ENCODE results near the gene MGAM2.
A peak's percentile ranks its signal among the peaks of the same experiment; 100 is the strongest.

The MGAM2 gene

DNA sequence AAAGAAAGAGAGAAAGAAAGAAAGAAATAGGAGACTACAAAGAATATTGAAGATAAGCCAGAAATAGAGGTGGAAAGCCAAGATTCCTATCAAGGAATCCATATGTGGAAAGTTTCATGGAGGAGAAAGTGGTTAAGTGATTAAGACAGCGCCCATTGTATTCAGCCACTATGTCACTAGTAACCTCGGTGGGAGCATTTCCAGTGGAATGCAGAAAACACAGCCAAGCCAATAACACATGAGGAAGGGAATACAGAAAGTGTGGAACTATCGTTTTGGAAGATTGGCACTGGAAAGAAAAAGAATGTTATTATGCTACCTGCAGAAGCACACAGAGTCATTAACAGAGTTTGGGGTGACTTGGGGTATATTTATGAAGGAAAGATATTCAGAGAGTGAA lies 2.7 kb downstream of the MGAM2 start:
- FAIRE-seq: no peak

DNA sequence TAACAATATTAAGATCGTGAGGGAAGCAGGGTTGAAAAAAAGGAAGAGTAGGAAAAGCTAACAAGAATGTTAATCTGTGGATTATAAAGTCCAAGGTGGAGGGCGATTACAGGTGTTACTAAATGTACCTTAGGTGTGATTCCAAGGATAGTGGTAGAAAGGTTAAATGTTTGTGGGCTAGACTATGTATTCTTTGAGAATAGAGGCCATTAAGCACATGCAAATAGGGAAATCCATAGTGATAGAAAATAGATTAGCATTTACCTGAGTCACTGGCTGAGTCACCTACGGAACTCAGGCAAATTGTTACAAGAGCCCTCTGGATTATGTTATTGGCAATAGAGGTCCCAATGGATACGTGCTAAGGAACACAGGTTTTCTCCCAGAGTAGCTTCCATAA lies 9.0 kb downstream of the MGAM2 start:
- no peak for DNase-seq (ENCODE audit: insufficient read length, low spot score)
- FAIRE-seq: no peak

More for the DNA sequence above, 2.7 kb downstream of the MGAM2 start:
- DNase-seq (ENCODE audit: insufficient read length, low spot score): no peak

DNA sequence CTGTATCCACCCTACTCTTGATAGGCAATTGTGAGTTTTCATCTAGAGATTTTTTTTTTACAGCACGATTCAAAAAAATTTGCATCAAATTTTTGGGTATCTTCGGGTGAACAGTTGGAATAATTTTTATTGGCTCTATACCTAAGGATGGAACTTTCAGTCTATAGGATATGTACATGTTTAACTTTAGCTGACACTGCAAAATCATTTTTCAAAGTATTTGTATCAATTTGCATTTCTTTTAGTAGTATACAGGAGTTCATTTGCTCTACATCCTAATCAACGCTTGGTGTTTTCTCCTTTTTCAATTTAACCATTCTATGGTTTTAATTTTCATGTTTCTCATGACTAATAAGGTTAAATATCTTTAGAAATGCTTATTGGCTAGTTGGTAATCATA lies 11.7 kb downstream of the MGAM2 start:
- no peak for FAIRE-seq

DNA sequence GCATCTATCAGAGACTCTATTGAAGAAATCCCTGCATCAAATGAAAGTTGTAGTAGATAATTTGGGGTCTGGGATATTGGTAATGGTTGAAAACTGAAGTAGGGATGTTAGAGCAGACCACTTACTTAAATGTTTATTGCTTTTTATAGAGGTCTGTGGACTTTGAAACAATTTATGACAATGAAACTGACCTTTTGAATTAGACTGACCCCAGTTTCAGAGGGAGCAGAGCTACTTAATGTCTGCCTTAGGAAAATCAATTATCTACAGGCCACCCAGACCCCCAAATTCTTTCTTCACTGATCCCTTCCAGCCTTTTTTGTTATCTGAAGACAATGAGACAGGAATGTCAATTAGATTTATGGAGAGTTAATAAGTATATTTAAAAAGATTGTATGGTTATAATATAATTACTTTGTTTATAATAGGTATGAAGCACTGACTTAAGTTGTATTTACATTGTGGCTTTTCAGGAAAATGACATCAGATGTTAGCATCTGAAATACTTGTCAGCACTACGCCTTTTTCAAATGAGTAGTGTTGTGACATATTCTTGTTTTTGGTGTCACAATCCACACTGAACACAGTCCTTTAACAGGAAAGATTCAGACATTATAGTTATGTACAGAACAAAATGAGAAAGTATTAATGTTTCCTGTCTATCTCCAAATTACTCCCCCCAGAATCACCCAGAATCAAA lies 13.9 kb downstream of the MGAM2 start:
- DNase-seq (ENCODE audit: insufficient read length, low spot score) (no peak), FAIRE-seq (no peak)

More for the DNA sequence above, 11.7 kb downstream of the MGAM2 start:
- no peak for DNase-seq (ENCODE audit: insufficient read length, low spot score)

DNA sequence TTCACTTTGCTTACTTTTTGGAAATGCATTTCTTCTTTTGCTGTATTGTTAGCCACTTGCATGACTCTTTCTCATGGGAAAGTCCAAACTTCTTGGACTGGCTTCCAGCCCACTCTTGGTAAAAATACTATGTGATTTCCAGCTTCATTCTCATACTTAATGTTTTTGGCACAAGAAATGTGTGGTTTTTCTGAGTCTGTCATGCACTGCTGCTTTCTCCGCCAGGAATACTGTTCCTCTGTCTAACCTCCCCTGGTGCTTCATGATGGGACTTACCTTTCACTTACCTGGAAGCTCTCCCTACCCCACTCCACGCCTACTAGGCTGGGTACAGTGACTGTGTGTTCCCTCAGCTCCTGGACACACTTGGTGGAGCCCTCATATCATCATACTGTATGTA lies 18.7 kb downstream of the MGAM2 start:
- no peak for FAIRE-seq

DNA sequence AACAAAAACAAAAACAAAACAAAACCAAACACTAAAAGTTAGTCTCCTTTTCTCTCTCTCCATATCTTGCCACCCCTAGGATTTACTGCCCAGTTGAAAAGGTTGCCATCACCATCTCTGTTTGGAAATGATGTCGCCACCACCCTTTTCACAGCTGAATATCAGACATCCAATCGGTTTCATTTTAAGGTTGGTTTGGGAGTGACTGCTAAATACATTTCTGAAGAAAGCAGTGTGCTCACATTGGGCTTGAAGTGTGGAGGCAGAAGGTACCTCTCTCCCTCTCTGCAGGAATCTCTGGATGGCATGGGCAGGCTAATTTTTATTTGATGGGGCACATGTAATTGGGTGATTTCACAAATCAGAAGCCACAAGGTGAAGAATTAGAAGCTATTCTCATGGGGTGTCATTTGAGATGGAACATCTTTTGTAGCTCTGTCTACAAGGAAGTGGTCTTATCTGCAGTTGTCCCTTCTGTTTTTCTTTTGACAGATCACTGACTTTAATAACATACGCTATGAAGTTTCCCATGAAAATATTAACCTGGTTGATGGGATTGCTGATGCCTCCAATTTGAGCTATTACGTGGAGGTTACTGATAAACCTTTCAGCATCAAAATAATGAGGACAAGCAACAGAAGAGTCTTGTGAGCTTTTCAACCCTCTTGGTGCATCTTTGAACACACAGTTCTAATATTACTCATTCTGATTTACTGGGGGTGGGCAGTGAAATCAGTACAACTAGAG lies 20.1 kb downstream of the MGAM2 start:
- DNase-seq (ENCODE audit: insufficient read length, low spot score): no peak
- no peak for FAIRE-seq

More for the DNA sequence above, 18.7 kb downstream of the MGAM2 start:
- no peak for DNase-seq (ENCODE audit: insufficient read length, low spot score)

DNA sequence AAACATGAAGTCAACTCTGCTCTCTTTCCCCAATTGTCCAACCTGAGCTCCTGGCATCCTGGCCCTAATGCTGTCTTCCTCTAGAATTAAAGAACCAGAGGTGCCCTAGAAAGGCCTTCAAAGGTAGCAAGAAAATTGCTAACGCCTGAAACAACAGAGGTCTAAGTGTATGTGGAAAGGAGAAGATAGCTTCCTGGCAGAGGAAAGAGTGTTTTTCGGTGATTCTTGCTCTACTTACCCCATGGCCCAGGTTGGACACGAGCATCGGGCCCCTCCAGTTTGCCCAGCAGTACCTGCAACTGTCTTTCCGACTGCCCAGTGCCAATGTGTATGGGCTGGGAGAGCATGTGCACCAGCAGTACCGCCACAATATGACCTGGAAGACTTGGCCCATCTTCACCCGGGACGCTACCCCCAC lies 22.2 kb downstream of the MGAM2 start:
- no peak for FAIRE-seq
- DNase-seq (ENCODE audit: insufficient read length, low spot score): no peak

DNA sequence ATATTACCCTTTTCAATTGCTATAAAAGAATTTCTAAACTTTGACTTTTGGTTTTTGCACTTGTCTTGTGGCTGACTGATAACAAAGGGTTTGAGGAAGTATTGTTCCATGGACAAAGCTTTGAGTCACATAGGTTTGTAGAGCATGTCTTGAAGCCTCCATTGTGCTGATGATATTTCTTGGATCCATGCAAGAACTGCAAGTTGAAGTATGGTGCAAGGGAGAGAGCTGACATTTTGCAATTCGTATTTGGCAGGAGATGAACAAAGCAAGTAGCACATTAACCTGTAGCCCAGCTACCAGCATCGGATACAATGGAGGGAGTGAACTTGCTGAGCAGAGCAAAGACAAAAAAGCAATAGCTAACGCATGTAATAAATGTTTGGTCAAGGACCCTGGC lies 23.4 kb downstream of the MGAM2 start:
- FAIRE-seq (no peak), DNase-seq (ENCODE audit: insufficient read length, low spot score) (no peak)

DNA sequence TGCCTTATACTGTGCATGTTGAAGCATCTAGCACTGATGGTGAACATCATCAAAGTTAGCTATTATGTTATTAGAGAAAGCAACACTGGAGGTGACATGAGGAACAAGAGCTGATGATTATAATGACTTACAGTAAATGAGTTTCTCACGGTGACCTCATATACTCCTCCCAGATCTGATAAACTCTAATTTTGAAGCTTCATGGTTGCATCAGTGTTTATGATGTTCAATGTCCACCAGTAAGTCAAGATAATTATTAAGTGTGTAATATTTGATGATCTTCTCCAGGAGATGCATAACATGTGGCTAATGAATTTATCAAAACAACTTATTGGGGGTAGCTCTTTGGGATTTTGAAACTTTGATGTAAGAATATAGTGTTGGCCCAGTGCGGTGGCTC lies 27.5 kb downstream of the MGAM2 start:
- DNase-seq (ENCODE audit: insufficient read length, low spot score) (no peak), FAIRE-seq (no peak)

DNA sequence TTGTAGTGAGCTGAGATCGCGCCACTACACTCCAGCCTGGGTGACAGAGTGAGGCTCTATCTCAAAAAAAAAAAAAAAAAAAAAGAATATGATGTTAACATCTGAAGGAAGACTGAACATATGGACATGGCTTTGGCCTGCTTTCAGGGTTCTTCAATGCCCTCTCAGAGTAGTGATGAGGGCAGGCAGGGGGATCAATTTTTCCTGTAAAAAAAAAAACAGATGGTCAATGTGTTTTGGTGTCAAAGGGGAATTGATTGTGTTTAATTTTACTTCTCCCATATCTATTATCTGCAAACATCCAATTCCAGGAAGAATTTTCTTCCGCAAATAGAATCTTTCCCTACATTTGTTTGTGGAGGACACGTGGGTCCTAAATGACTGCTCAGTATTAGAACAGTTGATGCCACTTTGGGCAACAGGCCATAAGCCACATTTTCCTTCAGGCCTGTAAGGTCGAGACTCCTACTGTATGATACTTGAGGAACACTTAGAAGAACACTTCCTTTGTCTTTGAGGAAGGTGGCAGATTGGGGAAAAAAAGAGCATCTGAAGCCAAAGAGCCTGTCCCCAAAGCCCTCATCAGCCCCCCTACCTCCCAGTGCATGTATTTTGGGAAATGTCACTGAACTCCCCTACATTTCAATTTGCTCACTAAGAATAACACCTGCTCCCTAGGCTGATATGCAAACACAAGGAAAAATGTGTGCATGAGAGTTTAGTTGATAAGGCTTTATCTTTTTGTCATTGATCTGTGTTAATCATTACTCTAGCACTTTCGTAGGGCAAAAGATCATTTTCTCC lies 28.3 kb downstream of the MGAM2 start:
- no peak for FAIRE-seq
- DNase-seq (ENCODE audit: insufficient read length, low spot score): no peak

DNA sequence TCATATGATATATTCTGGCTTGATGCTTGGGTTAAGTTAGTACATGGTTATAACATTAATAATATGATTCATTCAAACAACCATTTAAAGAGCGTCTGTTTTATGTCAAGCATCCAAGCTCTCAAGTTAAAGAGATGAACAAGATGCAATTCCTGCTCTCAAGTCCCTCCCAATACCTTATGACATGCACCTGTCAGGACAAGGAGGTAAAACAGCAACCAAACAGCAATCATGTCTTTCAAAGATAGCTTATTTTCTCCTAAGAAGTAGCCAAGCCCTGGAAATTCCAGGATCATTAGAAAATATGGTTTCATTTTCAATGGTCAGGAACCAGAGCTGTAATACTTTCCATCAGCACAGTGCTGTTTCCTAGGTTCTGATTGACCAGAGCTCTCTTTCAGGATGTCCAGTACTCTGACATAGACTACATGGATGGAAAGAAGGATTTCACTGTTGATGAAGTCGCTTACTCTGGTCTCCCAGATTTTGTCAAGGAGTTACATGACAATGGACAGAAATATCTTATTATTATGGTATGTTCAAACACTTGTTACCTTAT lies 29.0 kb downstream of the MGAM2 start:
- DNase-seq (ENCODE audit: insufficient read length, low spot score) (no peak), FAIRE-seq (no peak)

DNA sequence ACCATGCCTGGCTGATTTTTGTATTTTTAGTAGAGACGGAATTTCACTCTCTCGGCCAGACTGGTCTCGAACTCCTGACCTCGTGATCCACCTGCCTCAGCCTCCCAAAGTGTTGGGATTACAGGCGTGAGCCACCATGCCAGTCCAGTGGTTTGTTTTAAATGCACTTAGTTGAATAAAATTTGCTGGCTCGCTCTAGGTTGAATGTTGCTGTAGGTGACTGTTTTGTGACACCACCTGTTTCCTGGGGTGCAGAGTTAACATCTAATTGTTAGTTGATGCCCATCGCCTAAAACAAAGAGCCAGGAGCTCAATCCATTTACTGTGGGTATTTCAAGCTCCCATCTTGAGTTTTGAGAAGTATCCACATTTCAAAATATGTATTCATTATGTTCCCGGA lies 31.2 kb downstream of the MGAM2 start:
- DNase-seq (ENCODE audit: insufficient read length, low spot score) (no peak), FAIRE-seq (no peak)

DNA sequence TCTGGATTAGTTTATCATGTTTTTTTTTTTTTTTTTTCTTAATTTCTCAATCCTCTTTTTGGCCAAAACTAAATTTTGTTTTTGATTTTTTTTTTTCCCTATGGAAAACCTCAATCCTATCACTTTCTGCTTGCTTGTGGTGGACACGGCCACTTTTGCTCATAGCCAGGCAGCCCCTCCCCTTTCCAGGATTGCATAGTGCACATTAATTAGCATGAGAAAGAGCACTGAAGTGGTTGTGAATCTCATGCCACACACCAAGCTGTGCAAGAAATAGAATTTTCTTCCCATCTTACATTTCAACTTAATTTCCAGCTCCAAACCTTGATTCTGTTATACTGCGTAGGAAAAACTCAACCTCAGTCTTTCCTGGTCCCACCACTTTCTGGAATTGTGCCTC lies 34.6 kb downstream of the MGAM2 start:
- FAIRE-seq: no peak
- no peak for DNase-seq (ENCODE audit: insufficient read length, low spot score)

DNA sequence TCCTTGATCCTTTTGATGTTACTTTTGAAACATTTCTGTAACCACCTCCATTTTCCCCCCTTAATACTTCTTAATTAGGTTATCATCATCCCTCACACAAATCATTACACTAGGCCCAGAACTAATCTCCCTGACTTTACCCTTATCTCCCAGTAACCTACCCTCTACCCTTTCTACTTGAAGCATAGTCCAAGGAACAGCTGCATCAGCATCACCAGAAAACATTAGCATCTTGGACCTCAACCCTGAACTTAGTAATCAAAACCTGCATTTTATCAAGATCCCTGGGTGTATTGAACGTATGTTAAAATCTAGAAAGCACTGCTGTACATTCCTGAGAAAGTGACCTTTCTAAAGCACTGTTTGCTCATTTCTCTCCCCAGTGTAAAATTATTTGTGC lies 38.8 kb downstream of the MGAM2 start:
- no peak for FAIRE-seq

DNA sequence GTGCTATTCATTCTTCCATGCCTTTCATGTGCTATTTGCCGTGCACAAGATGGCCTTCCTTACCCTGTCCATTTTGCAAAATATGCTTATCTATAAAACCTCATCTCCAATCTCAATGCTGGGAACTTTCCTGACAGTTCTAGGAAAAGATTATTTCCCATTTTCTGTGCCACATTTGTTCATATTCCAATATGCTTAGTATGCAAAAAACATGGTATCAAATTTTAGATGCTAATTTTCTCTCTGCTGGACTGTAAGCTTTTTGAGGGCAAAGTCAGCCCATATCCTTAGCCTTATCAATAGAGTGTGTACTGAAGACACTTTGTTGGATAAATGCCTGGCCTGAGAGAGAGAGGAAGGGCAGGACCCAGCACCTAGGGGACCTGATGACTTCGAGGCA lies 39.4 kb downstream of the MGAM2 start:
- FAIRE-seq (no peak), DNase-seq (ENCODE audit: insufficient read length, low spot score) (no peak)

More for the DNA sequence above, 38.8 kb downstream of the MGAM2 start:
- no peak for DNase-seq (ENCODE audit: insufficient read length, low spot score)

DNA sequence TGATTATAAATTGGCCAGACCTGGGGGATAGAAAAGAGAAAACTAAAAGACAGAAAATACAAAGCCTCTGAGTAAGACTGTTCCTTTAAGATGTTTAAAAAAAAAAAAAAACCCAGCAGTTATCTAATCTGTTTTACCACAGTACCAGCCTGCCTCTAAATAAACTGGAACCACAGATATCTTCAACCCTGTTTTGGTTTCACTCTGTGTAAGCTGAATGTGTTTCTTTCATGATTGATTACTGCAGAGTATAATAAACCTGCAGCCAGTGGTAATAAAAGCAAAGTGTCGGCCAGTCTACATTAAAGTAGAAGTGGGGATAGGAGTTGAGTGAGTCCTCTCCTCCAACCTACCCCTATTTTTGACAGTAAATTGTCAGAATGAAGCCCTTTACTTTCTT lies 40.6 kb downstream of the MGAM2 start:
- FAIRE-seq: no peak

DNA sequence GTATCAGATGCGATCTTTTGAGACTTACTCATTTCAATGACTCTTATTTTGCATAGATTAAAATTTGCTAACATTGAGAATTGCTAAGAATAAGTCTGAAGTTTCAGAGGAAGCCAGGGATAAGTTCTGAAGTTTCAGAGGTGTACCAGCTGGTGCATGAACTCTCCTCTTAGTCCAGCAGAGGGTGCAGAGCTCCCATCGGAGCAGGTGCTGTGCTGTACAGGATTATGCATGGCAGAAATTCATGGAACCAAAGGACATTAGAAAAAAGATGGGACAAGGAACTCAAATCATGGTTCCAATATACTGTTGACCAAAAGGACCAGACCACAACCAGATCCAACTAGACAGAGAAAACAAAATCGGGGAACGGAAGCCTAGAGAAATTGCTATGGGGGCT lies 41.9 kb downstream of the MGAM2 start:
- FAIRE-seq (no peak), DNase-seq (ENCODE audit: insufficient read length, low spot score) (peak; percentile 13)

More for the DNA sequence above, 40.6 kb downstream of the MGAM2 start:
- no peak for DNase-seq (ENCODE audit: insufficient read length, low spot score)

DNA sequence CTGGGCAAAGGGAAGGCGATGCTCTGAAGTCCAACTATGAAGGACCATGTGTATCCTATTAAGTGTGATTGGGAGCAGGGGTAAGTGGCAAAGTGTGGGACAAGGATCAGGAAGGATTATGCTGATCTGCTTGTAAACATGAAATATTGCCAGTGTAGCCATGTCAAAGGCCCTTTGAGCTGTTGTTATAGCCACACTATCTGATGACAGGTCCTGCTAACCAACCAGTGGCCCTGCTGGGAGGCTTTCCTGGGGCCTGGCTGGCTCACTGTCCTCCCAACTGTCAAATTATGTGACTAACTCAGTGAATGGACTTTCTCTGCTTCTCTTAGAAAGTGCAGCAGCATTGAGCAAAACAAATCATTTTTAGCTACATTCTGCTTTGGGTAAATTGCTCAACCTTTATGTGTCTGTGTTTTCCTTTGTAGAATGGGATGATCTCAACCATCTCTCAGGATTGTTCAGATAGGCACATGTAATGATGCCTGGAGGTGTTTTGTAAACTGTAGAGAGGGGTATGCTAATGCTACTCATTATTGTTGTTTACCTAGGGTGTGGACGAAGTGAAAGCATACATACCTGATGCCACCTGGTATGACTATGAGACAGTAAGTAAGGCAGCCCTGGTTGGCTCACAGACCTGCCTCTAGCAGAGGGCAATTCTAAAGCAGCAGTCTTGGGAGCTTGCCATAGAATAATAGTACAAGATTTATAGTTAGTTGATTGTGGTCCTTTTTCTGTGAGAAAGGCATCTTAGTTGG lies 47.4 kb downstream of the MGAM2 start:
- FAIRE-seq (no peak), DNase-seq (ENCODE audit: insufficient read length, low spot score) (no peak)

DNA sequence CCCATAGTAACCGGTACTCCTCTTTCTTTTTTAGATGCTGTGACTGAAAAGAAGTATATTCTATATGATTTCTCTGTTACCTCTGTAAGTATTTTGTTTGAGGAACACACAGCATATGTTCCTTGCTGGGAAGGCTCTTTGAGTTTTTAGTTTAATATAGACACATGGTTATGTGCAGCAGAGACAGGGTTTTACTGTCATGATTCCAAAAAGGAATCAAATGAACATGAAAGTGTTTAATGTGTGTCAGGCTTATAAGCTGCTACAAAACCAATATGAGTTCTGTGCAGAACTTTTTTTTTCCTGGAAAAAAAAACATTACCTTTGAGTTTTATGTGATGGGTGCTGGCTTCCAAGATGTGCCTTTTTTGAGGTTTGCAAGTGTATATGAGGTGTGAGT lies 50.4 kb downstream of the MGAM2 start:
- DNase-seq (ENCODE audit: insufficient read length, low spot score) (no peak), FAIRE-seq (no peak)

DNA sequence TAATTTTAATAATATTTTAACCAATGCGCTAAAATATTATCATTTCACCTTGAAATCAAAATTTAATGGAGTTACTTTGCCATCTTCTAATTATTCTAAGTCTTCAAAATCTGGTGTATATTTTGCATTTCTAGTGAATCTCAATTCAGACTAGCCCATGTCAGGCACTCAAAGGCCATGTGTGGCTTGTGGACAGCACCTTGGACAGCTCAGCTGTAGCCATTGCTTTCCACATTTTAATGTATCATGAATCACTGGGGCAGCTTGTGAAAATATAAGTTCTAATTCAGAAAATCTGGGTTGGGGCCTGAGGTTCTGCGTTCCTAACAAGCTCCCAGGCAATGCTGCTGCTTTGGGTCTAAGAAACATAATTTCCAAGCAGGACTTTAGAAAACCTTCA lies 57.2 kb downstream of the MGAM2 start:
- no peak for FAIRE-seq
- DNase-seq (ENCODE audit: insufficient read length, low spot score): peak; percentile 1
